Thyroid gland (tissue), 4 donors: Measurements from ENCODE around the gene IGFALS.

ENCODE experiments used
- CTCF ChIP-seq, 6 experiments: fragments of 200-600 bp in 3 of 6; fragments of 450-650 bp in 3 of 6; sonication (generic) in 3 of 6; IDR thresholded peaks; one replicate each; pipeline ENCODE4 v1.5.1; 2016 to 2019; ENCODE audit warnings: antibody characterized with exemption in 6 of 6, mild to moderate bottlenecking in 2 of 6, inconsistent platforms in 1 of 6, moderate library complexity in 1 of 6
- POLR2A ChIP-seq, 2 donors: fragments of 450-650 bp; IDR thresholded peaks; one replicate each; pipeline ENCODE4 v1.6.1; 2017; ENCODE audit warnings: antibody characterized with exemption in 2 of 2, mild to moderate bottlenecking in 2 of 2, moderate library complexity in 1 of 2

- TF ChIP-seq CTCF (IDR thresholded peaks at IDR 0.05): no peak
- TF ChIP-seq POLR2A (IDR thresholded peaks at IDR 0.05): no peak
These were observed 21.1 kb downstream of the IGFALS start, which contains the start of gene EME2 for GRCh38 chr16:1772362-1772907.
